ENCODE results near the gene NOS1. TPM values are rescaled to one million over a fixed set of nuclear protein-coding genes. Genes with fewer than 3 reads are reported as not detected.

The NOS1 gene
- total RNA-seq, 1 experiment from 2014 or later, result not detected

- no peak for DNase-seq (ENCODE audit: low read depth, low spot score)
- in situ Hi-C loops (cut with HindIII; ENCODE audit: low pct_unique_long_range_greater_than_20kb, low sequenced_read_pairs), result no loop called here
These were observed 182.7 kb downstream of the NOS1 start for GRCh38 chr12:117178745-117179144.

DNA sequence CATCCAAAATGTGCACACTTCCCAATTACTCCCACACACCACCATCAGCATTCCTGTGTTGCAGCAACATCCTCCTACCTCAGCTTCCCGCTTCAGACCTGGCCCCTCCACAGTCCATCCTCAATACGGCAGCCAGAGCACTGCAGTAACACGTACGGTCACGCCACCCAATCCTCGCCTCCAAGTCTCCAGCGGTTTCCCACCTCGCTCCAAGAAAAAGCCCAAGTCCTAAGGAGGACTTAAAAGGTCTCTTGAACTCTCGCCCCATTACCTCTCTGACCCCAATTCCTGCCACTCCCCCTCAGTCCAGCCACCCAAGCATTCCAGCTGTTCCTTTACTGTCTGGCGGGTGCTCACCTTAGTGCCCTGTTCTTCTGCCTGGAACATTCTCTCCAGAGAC, 183.1 kb downstream of the NOS1 start:
- in situ Hi-C loops (cut with HindIII; ENCODE audit: low pct_unique_long_range_greater_than_20kb, low sequenced_read_pairs), result no loop called here
- no peak for DNase-seq (ENCODE audit: low read depth, low spot score)

DNA sequence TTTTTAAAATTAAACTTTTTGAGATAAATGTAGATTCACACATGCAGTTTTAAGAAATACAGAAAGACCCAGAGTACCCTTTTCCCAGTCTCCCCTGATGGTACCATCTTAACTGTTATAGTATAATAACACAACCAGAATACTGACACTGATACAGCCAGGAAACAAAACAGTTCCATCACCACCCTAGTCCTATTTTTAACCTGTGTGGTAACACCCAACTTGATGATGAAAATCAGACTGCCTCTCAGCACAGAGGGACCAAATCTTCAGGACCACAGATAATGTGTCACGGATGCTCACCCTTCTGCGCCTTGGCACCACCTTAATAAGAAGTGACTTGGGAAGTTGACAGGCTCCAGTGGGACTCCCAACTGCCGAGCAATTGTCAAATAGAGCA, 189.3 kb downstream of the NOS1 start:
- in situ Hi-C loops (cut with HindIII; ENCODE audit: low pct_unique_long_range_greater_than_20kb, low sequenced_read_pairs), result no loop called here
- no peak for DNase-seq (ENCODE audit: low read depth, low spot score)

DNA sequence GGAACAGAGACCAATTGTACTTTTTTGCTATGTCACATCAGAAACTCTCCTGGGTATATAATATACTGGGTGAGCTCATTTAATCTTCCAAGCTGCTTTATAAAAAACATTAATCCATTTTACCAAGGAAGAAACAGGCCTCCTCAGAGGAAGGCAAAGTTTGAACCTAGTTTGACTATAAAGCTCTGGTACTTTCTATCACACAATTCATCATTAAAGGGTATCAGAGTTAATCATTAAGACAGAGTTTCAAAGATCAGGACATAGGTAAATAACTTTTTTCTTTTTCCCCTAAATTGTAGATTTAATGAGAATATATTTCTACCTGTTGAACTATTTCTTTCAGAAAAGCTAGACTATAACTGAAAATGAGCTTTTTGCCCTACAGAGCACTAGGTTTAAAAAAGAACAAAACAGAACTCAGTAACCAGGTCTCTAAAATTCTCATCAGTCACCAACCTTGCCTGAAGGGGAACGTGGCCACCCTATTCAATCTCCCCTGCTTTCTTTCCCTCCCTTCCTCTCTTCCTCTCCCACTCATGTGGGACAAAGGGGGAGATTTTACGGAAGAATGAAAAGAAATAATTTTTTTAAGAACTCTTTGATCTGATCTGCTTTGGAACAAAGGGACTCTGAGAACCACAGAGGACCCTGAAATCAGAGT, 189.8 kb downstream of the NOS1 start:
- no peak for DNase-seq (ENCODE audit: low read depth, low spot score)
- in situ Hi-C loops (cut with HindIII; ENCODE audit: low pct_unique_long_range_greater_than_20kb, low sequenced_read_pairs), result no loop called here

- DNase-seq (ENCODE audit: low read depth, low spot score), result no peak
- in situ Hi-C loops (cut with HindIII; ENCODE audit: low pct_unique_long_range_greater_than_20kb, low sequenced_read_pairs), result no loop called here
These were observed 191.9 kb downstream of the NOS1 start for GRCh38 chr12:117169548-117169947.

DNA sequence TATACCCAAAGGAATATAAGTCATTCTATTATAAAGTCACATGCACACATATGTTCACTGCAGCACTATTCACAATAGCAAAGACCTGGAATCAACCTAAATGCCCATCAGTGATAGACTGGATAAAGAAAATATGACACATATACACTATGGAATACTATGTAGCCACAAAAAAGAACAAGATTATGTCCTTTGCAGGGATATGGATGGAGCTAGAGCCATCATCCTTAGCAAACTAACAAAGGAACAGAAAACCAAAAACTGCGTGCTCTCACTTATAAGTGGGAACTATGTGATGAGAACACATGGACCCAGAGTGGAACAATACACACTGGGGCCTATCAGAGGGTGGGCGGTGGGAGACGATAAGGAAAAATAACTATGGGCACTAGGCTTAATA, 192.4 kb downstream of the NOS1 start:
- no peak for DNase-seq (ENCODE audit: low read depth, low spot score)

DNA sequence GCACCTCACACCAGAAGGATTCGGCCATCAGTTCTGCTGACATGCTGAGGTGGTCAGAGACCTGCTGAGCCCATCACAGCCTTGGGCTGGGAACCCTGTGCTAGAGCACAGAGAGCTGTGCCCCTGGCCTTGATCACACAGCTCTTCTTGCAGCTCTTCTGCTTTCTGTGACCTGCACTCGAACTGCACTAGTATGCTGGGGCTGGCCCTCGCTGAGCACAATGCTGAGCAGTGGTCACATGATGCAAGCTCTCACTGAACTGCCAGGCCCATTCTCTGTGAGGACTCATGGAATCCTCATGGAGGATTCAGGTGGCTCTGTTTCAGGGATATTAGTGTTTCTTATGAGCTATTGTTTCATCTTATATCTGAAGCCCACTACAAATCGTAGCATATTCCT, 193.7 kb downstream of the NOS1 start:
- no peak for DNase-seq (ENCODE audit: low read depth, low spot score)
- in situ Hi-C loops (cut with HindIII; ENCODE audit: low pct_unique_long_range_greater_than_20kb, low sequenced_read_pairs), result no loop called here

More for the DNA sequence above, 192.4 kb downstream of the NOS1 start:
- in situ Hi-C loops (cut with HindIII; ENCODE audit: low pct_unique_long_range_greater_than_20kb, low sequenced_read_pairs), result no loop called here

GRCh38 chr12:117166107-117166506, 195.3 kb downstream of the NOS1 start:
- in situ Hi-C loops (cut with HindIII; ENCODE audit: low pct_unique_long_range_greater_than_20kb, low sequenced_read_pairs), result no loop called here

GRCh38 chr12:117165342-117165741, 196.1 kb downstream of the NOS1 start:
- no peak for DNase-seq (ENCODE audit: low read depth, low spot score)

More at GRCh38 chr12:117166107-117166506, 195.3 kb downstream of the NOS1 start:
- DNase-seq (ENCODE audit: low read depth, low spot score), result no peak

DNA sequence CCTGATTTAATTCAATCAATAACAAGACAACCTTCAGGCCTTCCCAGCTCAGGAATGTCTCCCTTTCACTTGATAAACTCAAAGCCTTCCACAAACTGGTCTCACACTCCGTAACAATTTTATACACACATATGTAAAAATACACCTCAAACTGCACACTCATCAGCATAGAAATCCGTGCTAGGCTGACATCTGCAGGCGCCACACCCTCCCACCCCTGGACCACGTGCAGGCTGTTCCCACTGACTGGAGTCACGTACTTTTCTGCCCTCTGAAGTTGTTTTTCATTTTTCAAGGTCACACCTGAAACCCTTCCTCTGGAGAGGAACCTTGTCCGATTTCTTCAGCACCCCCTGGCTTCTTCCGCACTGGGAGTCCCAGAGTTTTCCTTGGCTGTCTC, 198.8 kb downstream of the NOS1 start:
- in situ Hi-C loops (cut with HindIII; ENCODE audit: low pct_unique_long_range_greater_than_20kb, low sequenced_read_pairs), result no loop called here
- no peak for DNase-seq (ENCODE audit: low read depth, low spot score)

More at GRCh38 chr12:117165342-117165741, 196.1 kb downstream of the NOS1 start:
- in situ Hi-C loops (cut with HindIII; ENCODE audit: low pct_unique_long_range_greater_than_20kb, low sequenced_read_pairs), result no loop called here

GRCh38 chr12:117162167-117162539, 199.3 kb downstream of the NOS1 start:
- no peak for DNase-seq (ENCODE audit: low read depth, low spot score)
- in situ Hi-C loops (cut with HindIII; ENCODE audit: low pct_unique_long_range_greater_than_20kb, low sequenced_read_pairs), result no loop called here

GRCh38 chr12:117161460-117162166, 199.8 kb downstream of the NOS1 start:
- in situ Hi-C loops (cut with HindIII; ENCODE audit: low pct_unique_long_range_greater_than_20kb, low sequenced_read_pairs), result no loop called here
- no peak for DNase-seq (ENCODE audit: low read depth, low spot score)

DNA sequence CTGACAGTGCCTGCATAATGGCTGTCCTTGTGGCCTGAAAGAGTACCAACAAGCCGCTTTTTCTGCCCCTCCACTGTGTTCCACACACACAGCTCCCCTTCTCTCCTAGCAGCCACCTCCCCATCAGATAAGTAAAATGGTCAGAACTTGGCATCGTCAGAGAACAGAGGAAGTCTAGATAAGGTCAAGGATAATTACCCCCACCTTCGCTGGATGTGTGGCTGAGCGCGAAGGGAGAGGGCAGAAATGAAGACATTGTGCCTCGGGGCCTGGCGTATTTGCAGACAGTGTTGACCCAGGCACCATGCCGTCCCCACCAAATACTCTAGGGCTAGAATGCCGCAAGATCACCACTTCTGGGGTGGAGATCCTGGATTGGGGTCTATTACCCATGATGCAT, 201.8 kb downstream of the NOS1 start:
- in situ Hi-C loops (cut with HindIII; ENCODE audit: low pct_unique_long_range_greater_than_20kb, low sequenced_read_pairs), result no loop called here
- no peak for DNase-seq (ENCODE audit: low read depth, low spot score)

DNA sequence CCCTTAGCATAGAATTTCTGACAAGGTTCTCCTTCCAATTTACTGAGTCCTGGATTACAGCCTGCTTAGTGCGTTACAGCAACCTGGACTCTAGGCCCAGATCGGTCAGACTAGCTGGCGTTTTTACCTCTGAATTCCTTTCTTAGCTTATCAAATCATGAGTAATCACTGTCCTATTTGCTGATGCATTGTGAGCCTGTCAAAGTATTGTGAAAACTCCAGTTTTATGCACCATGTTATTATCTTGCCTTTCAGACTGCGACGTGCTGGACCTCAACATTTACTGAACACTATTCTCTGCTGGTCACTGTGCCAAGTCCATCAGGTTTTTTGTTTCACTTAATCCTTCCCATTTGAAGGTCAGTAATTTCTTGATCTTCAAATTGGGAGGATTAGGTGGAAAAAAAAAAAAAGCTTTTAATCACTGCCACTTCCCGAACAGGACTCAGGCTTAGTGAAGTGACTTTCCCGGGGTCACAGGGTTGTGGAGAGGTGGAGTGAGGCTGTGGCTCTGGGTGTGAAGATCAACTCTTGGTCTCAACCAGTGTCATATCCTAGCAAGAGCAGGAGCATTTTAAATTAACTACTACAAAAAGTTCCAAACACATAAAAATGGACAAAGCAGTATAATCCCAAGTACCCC, 202.4 kb downstream of the NOS1 start:
- in situ Hi-C loops (cut with HindIII; ENCODE audit: low pct_unique_long_range_greater_than_20kb, low sequenced_read_pairs), result no loop called here
- no peak for DNase-seq (ENCODE audit: low read depth, low spot score)

Other genes starting within 250 kb of the NOS1 start
- 45.3 and 60.5 TPM in 2 replicates for gene FBXO21, start 171.2 kb downstream of the NOS1 start, total RNA-seq (2014; rRNA removed; shearing (Covaris generic))

Data from SK-MEL-5 (cell line).